Cardiac fibroblast (primary cell): ENCODE results near the gene PRDM15.

ENCODE experiments used
- DNase-seq, 2 donors: peaks; one replicate each; pipeline versions ENCODE4 v3.0.0 to v3.0.0-alpha.2; 2010; ENCODE audit warnings: low read depth in 2 of 2
- H3K4me3 ChIP-seq, 2 donors: replicated peaks in 1 of 2; 1 replicate in 1 of 2; 2 replicates in 1 of 2; pipeline ENCODE4 v1.5.1; 2011; ENCODE audit warnings: low read depth in 2 of 2, low read length in 2 of 2, mild to moderate bottlenecking in 2 of 2, moderate library complexity in 1 of 2
- CTCF ChIP-seq: IDR thresholded peaks from one replicate; pipeline ENCODE4 v1.5.1; 2011; ENCODE audit warnings: low read depth, mild to moderate bottlenecking, low read length, inconsistent platforms

PRDM15 gene

GRCh38 chr21:41908829-41909228 lies 29.7 kb upstream of the PRDM15 start:
- TF ChIP-seq CTCF, result no peak
- DNase-seq, result no peak
- H3K4me3 ChIP-seq, result no peak overlapping the region

- no peak overlapping the region for H3K4me3 ChIP-seq
- DNase-seq, result no peak
- TF ChIP-seq CTCF, result no peak
Measured at GRCh38 chr21:41907496-41908258, 28.5 kb upstream of the PRDM15 start.

- H3K4me3 ChIP-seq, result no peak overlapping the region
- no peak for TF ChIP-seq CTCF
- no peak for DNase-seq
Measured at GRCh38 chr21:41906770-41907169, 27.6 kb upstream of the PRDM15 start.

GRCh38 chr21:41903559-41904351 lies 24.6 kb upstream of the PRDM15 start:
- no peak for DNase-seq
- no peak for TF ChIP-seq CTCF
- H3K4me3 ChIP-seq, result no peak overlapping the region

GRCh38 chr21:41902946-41903345 lies 23.8 kb upstream of the PRDM15 start:
- no peak for DNase-seq
- no peak overlapping the region for H3K4me3 ChIP-seq
- no peak for TF ChIP-seq CTCF

- TF ChIP-seq CTCF, result no peak
- DNase-seq, result no peak
- no peak overlapping the region for H3K4me3 ChIP-seq
Measured at GRCh38 chr21:41901782-41902181, 22.6 kb upstream of the PRDM15 start.
